SU-DHL-6 (cell line): ENCODE measurements around the gene TMCO4.

ENCODE experiments used
- EZH2phosphoT487 ChIP-seq: fragments of 200-600 bp; sonication (generic), shearing (Covaris generic); conservative IDR thresholded peaks from 2 replicates; pipeline ENCODE4 v1.6.1; 2018; ENCODE audit warnings: mild to moderate bottlenecking, antibody characterized with exemption, low read length, moderate library complexity, mixed read lengths
- TF ChIP-seq, protein P1 (sequence below): fragments of 200-600 bp; sonication (generic); IDR thresholded peaks from one replicate; pipeline ENCODE4 v1.5.1; 2017; ENCODE audit warnings: antibody characterized with exemption, mild to moderate bottlenecking, low read length, moderate library complexity; ENCODE audit not compliant: insufficient read depth, poor library complexity, severe bottlenecking

DNA sequence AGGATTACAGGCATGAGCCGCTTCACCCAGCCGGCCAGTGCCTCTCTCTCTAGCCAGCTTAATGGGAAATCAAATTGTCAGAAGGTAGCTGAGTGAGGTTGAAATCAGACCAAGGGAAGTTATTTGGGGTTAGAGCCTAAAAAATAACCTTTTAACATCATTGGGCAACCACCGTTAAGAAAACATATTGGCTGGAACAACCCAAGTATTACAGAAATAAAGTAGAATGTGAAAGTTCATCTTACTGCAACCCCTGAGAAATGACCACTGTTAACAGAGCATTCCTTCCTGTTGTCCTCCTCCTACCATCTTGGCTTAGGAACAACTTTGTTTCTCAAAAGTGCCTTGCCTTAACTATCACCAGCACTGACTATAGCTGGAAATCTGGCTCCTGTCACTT lies 18.6 kb upstream of the TMCO4 start:
- TF ChIP-seq, protein P1, sequence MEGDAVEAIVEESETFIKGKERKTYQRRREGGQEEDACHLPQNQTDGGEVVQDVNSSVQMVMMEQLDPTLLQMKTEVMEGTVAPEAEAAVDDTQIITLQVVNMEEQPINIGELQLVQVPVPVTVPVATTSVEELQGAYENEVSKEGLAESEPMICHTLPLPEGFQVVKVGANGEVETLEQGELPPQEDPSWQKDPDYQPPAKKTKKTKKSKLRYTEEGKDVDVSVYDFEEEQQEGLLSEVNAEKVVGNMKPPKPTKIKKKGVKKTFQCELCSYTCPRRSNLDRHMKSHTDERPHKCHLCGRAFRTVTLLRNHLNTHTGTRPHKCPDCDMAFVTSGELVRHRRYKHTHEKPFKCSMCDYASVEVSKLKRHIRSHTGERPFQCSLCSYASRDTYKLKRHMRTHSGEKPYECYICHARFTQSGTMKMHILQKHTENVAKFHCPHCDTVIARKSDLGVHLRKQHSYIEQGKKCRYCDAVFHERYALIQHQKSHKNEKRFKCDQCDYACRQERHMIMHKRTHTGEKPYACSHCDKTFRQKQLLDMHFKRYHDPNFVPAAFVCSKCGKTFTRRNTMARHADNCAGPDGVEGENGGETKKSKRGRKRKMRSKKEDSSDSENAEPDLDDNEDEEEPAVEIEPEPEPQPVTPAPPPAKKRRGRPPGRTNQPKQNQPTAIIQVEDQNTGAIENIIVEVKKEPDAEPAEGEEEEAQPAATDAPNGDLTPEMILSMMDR: no peak
- no peak for TF ChIP-seq EZH2phosphoT487
